H1 (cell line): Measurements from ENCODE around the gene HOXD10. TPM values are rescaled to one million over a fixed set of nuclear protein-coding genes. Genes with fewer than 3 reads are reported as not detected.

Experiments
- CBX8 ChIP-seq: fragments of 300-800, 300-1000 bp; sonication (generic); IDR thresholded peaks from 2 replicates; pipeline ENCODE4 v1.7.1; 2016; ENCODE audit warnings: low read depth, low read length, borderline replicate concordance
- CHD7 ChIP-seq: fragments of 300-600 bp; sonication (generic); IDR thresholded peaks from 2 replicates; pipeline ENCODE4 v1.7.1; 2012; ENCODE audit warnings: low read length, moderate library complexity, mild to moderate bottlenecking, inconsistent platforms; ENCODE audit not compliant: insufficient replicate concordance
- EGR1 ChIP-seq: IDR thresholded peaks from 2 replicates; pipeline ENCODE4 v1.6.1; 2011; ENCODE audit warnings: low read depth, low read length, borderline replicate concordance
- polyA plus RNA-seq, 7 experiments: library from polyadenylated mRNA; depleted of rRNA in 3 of 7; stranded (reverse) in 5 of 7; unstranded in 2 of 7; fragments of >200 nt in 5 of 7; fragments of 200-250 nt in 2 of 7; gene quantifications; 1 replicate in 5 of 7; 2 replicates in 1 of 7; 4 replicates in 1 of 7; pipeline versions ENCODE4 v1.2.1 to v1.2.3, GENCODE V29; 2011 to 2013; ENCODE audit warnings: missing spikeins in 2 of 7, mixed read lengths in 2 of 7
- total RNA-seq: library from RNA; stranded (reverse); fragmentation: NEBNext Ultra II Directional; extraction: Animal tissue kit (Norgen Biotek cat#: 25700); gene quantifications from 2 replicates; pipeline ENCODE4 v1.2.1, GENCODE V29; 2021

Gene HOXD10
- total and polyA plus RNA-seq, 2 of the 8 experiments (the other 6 are each of a cell fraction or from before 2014, with no cell fraction given): not detected

GRCh38 chr2:176148751-176149421 lies 32.3 kb downstream of the HOXD10 start (continued):
- TF ChIP-seq CHD7 (no peak), CBX8 (0 out of 2 replicates have a peak, but pooled peaks have one; percentile 28), EGR1 (no peak)
